ENCODE results near the gene MAGOH. TPM values are rescaled to one million over a fixed set of nuclear protein-coding genes. Genes with fewer than 3 reads are reported as not detected.

Gene MAGOH
- total RNA-seq, 4 donors from 2014 or later = 5.0 to 48.6 (median 23.5) TPM

- Histone ChIP-seq H3K4me1 (no peaks in the 10 kb centered on the region), H3K36me3 (no peaks in the 10 kb centered on the region), H3K4me3 (no peak overlapping the region), H3K9me3 (no peaks in the 10 kb centered on the region), H3K27me3 (no peaks in the 10 kb centered on the region), H3K27ac (no peak overlapping the region)
- in situ Hi-C loops (cut with MboI; ENCODE audit: low pct_ligation_motif_present in 1 of 4, low pct_unique_long_range_greater_than_20kb in 1 of 4, low sequenced_read_pairs in 3 of 4) = no loop called here
- intact Hi-C loops (cut with DNase I; ENCODE audit: low total_unique reads) = no loop called here
- 98 to 100% methylated on average over 2 to 8 of the region's 8 CpGs for WGBS, 2 donors (ENCODE audit: low coverage in 1 of 2)
- no peak for DNase-seq
- no peak for TF ChIP-seq EP300 (IDR thresholded peaks at IDR 0.05; ENCODE audit: low read depth)
- TF ChIP-seq POLR2AphosphoS5 (IDR thresholded peaks at IDR 0.05) = no peak
- TF ChIP-seq POLR2A (IDR thresholded peaks at IDR 0.05) = no peak
- TF ChIP-seq, protein P1, sequence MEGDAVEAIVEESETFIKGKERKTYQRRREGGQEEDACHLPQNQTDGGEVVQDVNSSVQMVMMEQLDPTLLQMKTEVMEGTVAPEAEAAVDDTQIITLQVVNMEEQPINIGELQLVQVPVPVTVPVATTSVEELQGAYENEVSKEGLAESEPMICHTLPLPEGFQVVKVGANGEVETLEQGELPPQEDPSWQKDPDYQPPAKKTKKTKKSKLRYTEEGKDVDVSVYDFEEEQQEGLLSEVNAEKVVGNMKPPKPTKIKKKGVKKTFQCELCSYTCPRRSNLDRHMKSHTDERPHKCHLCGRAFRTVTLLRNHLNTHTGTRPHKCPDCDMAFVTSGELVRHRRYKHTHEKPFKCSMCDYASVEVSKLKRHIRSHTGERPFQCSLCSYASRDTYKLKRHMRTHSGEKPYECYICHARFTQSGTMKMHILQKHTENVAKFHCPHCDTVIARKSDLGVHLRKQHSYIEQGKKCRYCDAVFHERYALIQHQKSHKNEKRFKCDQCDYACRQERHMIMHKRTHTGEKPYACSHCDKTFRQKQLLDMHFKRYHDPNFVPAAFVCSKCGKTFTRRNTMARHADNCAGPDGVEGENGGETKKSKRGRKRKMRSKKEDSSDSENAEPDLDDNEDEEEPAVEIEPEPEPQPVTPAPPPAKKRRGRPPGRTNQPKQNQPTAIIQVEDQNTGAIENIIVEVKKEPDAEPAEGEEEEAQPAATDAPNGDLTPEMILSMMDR (IDR thresholded peaks at IDR 0.05) = no peak
Measured at GRCh38 chr1:53270873-53271272, 32.6 kb upstream of the MAGOH start.

- TF ChIP-seq EP300 (IDR thresholded peaks at IDR 0.05; ENCODE audit: low read depth) (no peak), POLR2A (IDR thresholded peaks at IDR 0.05) (no peak), POLR2AphosphoS5 (IDR thresholded peaks at IDR 0.05) (no peak)
- TF ChIP-seq, protein P1 (IDR thresholded peaks at IDR 0.05) = no peak
- Histone ChIP-seq H3K4me3 (no peak overlapping the region), H3K9me3 (no peaks in the 10 kb centered on the region), H3K27ac (no peak overlapping the region), H3K4me1 (no peaks in the 10 kb centered on the region), H3K36me3 (no peaks in the 10 kb centered on the region), H3K27me3 (no peaks in the 10 kb centered on the region)
- WGBS, 2 donors (ENCODE audit: low coverage in 1 of 2) = 67% methylated on average over 1 of the region's 1 CpG; no CpG with 5 or more reads in 1 of the 2 donors
- no peak for DNase-seq
- in situ Hi-C loops (cut with MboI; ENCODE audit: low pct_ligation_motif_present in 1 of 4, low pct_unique_long_range_greater_than_20kb in 1 of 4, low sequenced_read_pairs in 3 of 4) = no loop called here
- intact Hi-C loops (cut with DNase I; ENCODE audit: low total_unique reads) = no loop called here
Measured at GRCh38 chr1:53270107-53270506, 31.8 kb upstream of the MAGOH start.

GRCh38 chr1:53267761-53268160 lies 29.4 kb upstream of the MAGOH start:
- Histone ChIP-seq H3K4me1 (no peaks in the 10 kb centered on the region), H3K4me3 (no peak overlapping the region), H3K36me3 (no peaks in the 10 kb centered on the region), H3K9me3 (no peaks in the 10 kb centered on the region), H3K27me3 (no peaks in the 10 kb centered on the region), H3K27ac (no peak overlapping the region)
- no peak for DNase-seq
- in situ Hi-C loops (cut with MboI; ENCODE audit: low pct_ligation_motif_present in 1 of 4, low pct_unique_long_range_greater_than_20kb in 1 of 4, low sequenced_read_pairs in 3 of 4) (no loop called here), intact Hi-C loops (cut with DNase I; ENCODE audit: low total_unique reads) (no loop called here)
- TF ChIP-seq POLR2A (IDR thresholded peaks at IDR 0.05) (no peak), EP300 (IDR thresholded peaks at IDR 0.05; ENCODE audit: low read depth) (no peak), POLR2AphosphoS5 (IDR thresholded peaks at IDR 0.05) (no peak)
- TF ChIP-seq, protein P1 (IDR thresholded peaks at IDR 0.05) = no peak

- no peak overlapping the region for H3K27ac ChIP-seq
- no peaks in the 10 kb centered on the region for H3K27me3 ChIP-seq
- no peaks in the 10 kb centered on the region for H3K9me3 ChIP-seq
- H3K4me1 ChIP-seq = no peaks in the 10 kb centered on the region
- H3K4me3 ChIP-seq = no peak overlapping the region
- DNase-seq = no peak
- no peaks in the 10 kb centered on the region for H3K36me3 ChIP-seq
- TF ChIP-seq, protein P1 (IDR thresholded peaks at IDR 0.05) = peak in 2 of 5 experiments; percentile 14 to 15
- TF ChIP-seq POLR2AphosphoS5 (IDR thresholded peaks at IDR 0.05) = no peak
- in situ Hi-C loops (cut with MboI; ENCODE audit: low pct_ligation_motif_present in 1 of 4, low pct_unique_long_range_greater_than_20kb in 1 of 4, low sequenced_read_pairs in 3 of 4) (no loop called here), intact Hi-C loops (cut with DNase I; ENCODE audit: low total_unique reads) (no loop called here)
Measured at GRCh38 chr1:53266038-53266437, 27.7 kb upstream of the MAGOH start.

All from transverse colon (tissue), 4 donors.